GM12878 (cell line): ENCODE results near the gene IMMP2L. TPM values are rescaled to one million over a fixed set of nuclear protein-coding genes. Genes with fewer than 3 reads are reported as not detected.
A peak's percentile ranks its signal among the peaks of the same experiment; 100 is the strongest.
"Not testable (repeated sequence)": the region's sequence is repeated elsewhere in the genome, so short reads cannot be mapped to it uniquely, and the experiment has no call there.

ENCODE experiments used
- ATAC-seq: fragments of 200-7000 bp; cut with Tn5 transposase; 3 replicates; pipeline ENCODE4 v1.9.1; 2020; ENCODE audit warnings: mild to moderate bottlenecking, moderate library complexity
- BruUV-seq: library from RNA; stranded (reverse); fragments of 400-500 nt; replicated peaks from 2 replicates; lab custom pipeline; 2021; lab: Mats Ljungman, UMichigan
- CTCF ChIA-PET: fragments of 300-600 bp; sonication (Branson Sonifier 250); formaldehyde crosslinking; extraction: SDS; loops from one replicate; lab custom pipeline; 2021; ENCODE audit warnings: inconsistent platforms; lab: Yijun Ruan, JAX
- POLR2A ChIA-PET: fragments of 350-600 bp; formaldehyde crosslinking; extraction: SDS; loops from one replicate; lab custom pipeline; 2021; ENCODE audit warnings: inconsistent platforms; lab: Charles Lee
- RAD21 ChIA-PET: fragments of 300-600 bp; sonication (Branson Sonifier 250); formaldehyde crosslinking; loops from one replicate; lab custom pipeline; 2023; ENCODE audit warnings: antibody characterized with exemption; ENCODE audit not compliant: unreplicated experiment; lab: Charles Lee
- SMC1A ChIA-PET: fragments of 300-600 bp; sonication (Branson Sonifier 250); formaldehyde crosslinking; loops from one replicate; lab custom pipeline; 2023; ENCODE audit not compliant: unreplicated experiment, uncharacterized antibody; lab: Charles Lee
- DNase-seq: peaks from one replicate; pipeline ENCODE4 v3.0.0-alpha.2; 2011; ENCODE audit warnings: low read depth, low spot score
- FAIRE-seq: peaks from 3 replicates; lab custom pipeline; 2011; peaks lifted over from hg19 to GRCh38; lab: Jason Lieb, UNC
- H2AFZ ChIP-seq: 2 replicates; pipeline ENCODE4 v1.6.0; 2011; ENCODE audit warnings: low read depth, low read length, control low read depth; ENCODE audit not compliant: control insufficient read depth
- H3K27ac ChIP-seq: 2 replicates; pipeline ENCODE4 v1.5.1; 2011; ENCODE audit warnings: control low read depth; ENCODE audit not compliant: control insufficient read depth, insufficient read depth
- H3K27me3 ChIP-seq, 2 experiments: replicated peaks in 1 of 2; 2 replicates each; pipeline versions ENCODE4 v1.6.0 to v1.6.1; 2011; ENCODE audit warnings: low read length in 1 of 2; ENCODE audit not compliant: control insufficient read depth in 2 of 2, insufficient read depth in 2 of 2
- H3K36me3 ChIP-seq, 2 experiments: 2 replicates each; pipeline ENCODE4 v1.5.1; 2011; ENCODE audit warnings: low read length in 1 of 2; ENCODE audit not compliant: control insufficient read depth in 2 of 2, insufficient read depth in 2 of 2
- H3K4me1 ChIP-seq: 2 replicates; pipeline ENCODE4 v1.6.1; 2011; ENCODE audit warnings: mild to moderate bottlenecking, low read length, moderate library complexity, mixed read lengths; ENCODE audit not compliant: control insufficient read depth, insufficient read depth
- H3K4me2 ChIP-seq: 2 replicates; pipeline ENCODE4 v1.6.0; 2011; ENCODE audit warnings: control low read depth; ENCODE audit not compliant: control insufficient read depth, insufficient read depth
- H3K4me3 ChIP-seq: fragments of 200-600 bp; sonication (generic); 2 replicates; pipeline ENCODE4 v1.5.1; 2016
- H3K79me2 ChIP-seq: 2 replicates; pipeline ENCODE4 v1.6.0; 2011; ENCODE audit warnings: low read length; ENCODE audit not compliant: control insufficient read depth, insufficient read depth
- H3K9ac ChIP-seq: 2 replicates; pipeline ENCODE4 v1.8.0; 2011; ENCODE audit warnings: low read length, control low read depth, mixed read lengths; ENCODE audit not compliant: control insufficient read depth, insufficient read depth
- H3K9me3 ChIP-seq: replicated peaks from 3 replicates; pipeline ENCODE4 v1.5.1; 2011; ENCODE audit warnings: mild to moderate bottlenecking, low read length; ENCODE audit not compliant: control insufficient read depth, insufficient read depth
- H4K20me1 ChIP-seq: 2 replicates; pipeline ENCODE4 v1.6.0; 2011; ENCODE audit not compliant: control insufficient read depth, insufficient read depth
- CBFB ChIP-seq: IDR thresholded peaks from 2 replicates; pipeline ENCODE4 v1.6.1; 2016; ENCODE audit warnings: antibody characterized with exemption, low read depth
- FOS ChIP-seq: IDR thresholded peaks from 3 replicates; pipeline ENCODE4 v1.6.1; 2011; ENCODE audit warnings: borderline replicate concordance; ENCODE audit not compliant: insufficient read length; ENCODE audit errors: extremely low read depth
- NR2C2 ChIP-seq: IDR thresholded peaks from 2 replicates; pipeline ENCODE4 v1.6.1; 2011; ENCODE audit warnings: borderline replicate concordance, low read depth; ENCODE audit not compliant: control insufficient read depth, insufficient read length
- RELA ChIP-seq: fragments of 450-650 bp; IDR thresholded peaks from 2 replicates; pipeline ENCODE4 v1.8.0; 2014; ENCODE audit warnings: borderline replicate concordance; ENCODE audit not compliant: partially characterized antibody
- ZNF274 ChIP-seq: IDR thresholded peaks from one replicate; pipeline ENCODE4 v1.8.0; 2011; ENCODE audit not compliant: insufficient read length, insufficient read depth
- ZNF622 ChIP-seq: fragments of 450-650 bp; IDR thresholded peaks from 2 replicates; pipeline ENCODE4 v1.6.1; 2017; ENCODE audit warnings: mild to moderate bottlenecking, inconsistent platforms
- WGBS: methylation state at CpG from one replicate; pipeline ENCODE4 v1.1.6; 2016; ENCODE audit warnings: low lambda C conversion rate; ENCODE audit not compliant: insufficient replicate concordance, insufficient coverage; ENCODE audit errors: missing lambda C conversion rate; 5-methylcytosine and 5-hydroxymethylcytosine counted together
- in situ Hi-C: fragments of 300-500 bp; cut with MboI; formaldehyde crosslinking; loops from 9 replicates; pipeline ENCODE4 v1.14.3; 2018; ENCODE audit warnings: mixed read lengths
- intact Hi-C: fragments of 100-400 bp; cut with micrococcal nuclease; formaldehyde crosslinking; loops from one replicate; pipeline ENCODE4 v1.14.2; 2022; ENCODE audit not compliant: unreplicated experiment
- polyA plus RNA-seq, 11 experiments: library from polyadenylated mRNA; depleted of rRNA in 4 of 11; unstranded in 6 of 11; stranded (reverse) in 5 of 11; fragments of >200 nt; fragmentation: Nextera tagmentation in 4 of 11; fragmentation: Illumina TruSeq in 1 of 11; extraction: Ambion mirVana in 4 of 11; extraction: Trizol in 1 of 11; gene quantifications; 1 replicate in 1 of 11; 2 replicates in 10 of 11; pipeline versions ENCODE4 v1.2.1 to v1.2.3, GENCODE V29; 2011 to 2016; ENCODE audit warnings: inconsistent platforms in 2 of 11, missing spikeins in 2 of 11, low read depth in 1 of 11
- total RNA-seq, 4 experiments: library from RNA; depleted of rRNA in 3 of 4; stranded (reverse); fragments of >200 nt in 3 of 4; fragmentation: Illumina TruSeq in 1 of 4; extraction: Trizol in 1 of 4; gene quantifications; 2 replicates each; pipeline versions ENCODE4 v1.2.1 to v1.2.3, GENCODE V29; 2013 to 2021
- TF ChIP-seq, protein P1 (sequence below): IDR thresholded peaks from 2 replicates; pipeline ENCODE4 v1.6.1; 2012; ENCODE audit warnings: low read length, inconsistent platforms

Gene IMMP2L
- total and polyA plus RNA-seq, 10 of the 15 experiments (the other 5 are each of a cell fraction or from before 2014, with no cell fraction given) = 12.6 to 46.3 (median 19.6) TPM

DNA sequence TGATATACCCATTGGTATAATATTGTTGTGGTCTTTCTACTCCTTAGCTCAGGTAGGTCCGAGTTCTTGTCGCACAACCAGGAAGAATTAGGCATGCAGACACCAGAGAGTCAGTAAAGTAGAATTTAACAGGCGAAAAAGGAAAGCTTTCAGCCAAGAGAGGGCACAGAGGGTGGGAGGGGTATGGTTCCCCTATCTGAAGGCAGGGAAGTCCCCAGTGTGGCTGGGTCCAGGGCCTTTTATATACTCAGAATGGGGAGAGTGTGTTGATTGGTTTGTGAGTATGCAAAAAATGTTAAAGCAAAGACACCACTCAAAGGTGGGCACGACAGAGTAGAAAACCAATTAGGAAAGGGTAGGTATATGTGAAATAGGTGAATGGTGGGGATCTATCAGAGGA is 53.9 kb downstream of the IMMP2L start:
- CTCF ChIA-PET = interaction anchor here (0.7 to 2.6 kb wide), 7 partner anchors 9 to 988 kb away, joined by 3 to 18 read pairs (median 5); partner anchors contain the start of gene IMMP2L
- no peak overlapping the region for H3K27ac ChIP-seq
- no peak overlapping the region for H3K4me2 ChIP-seq
- no peaks in the 10 kb centered on the region for H3K4me1 ChIP-seq
- peak; percentile 18 for FAIRE-seq
- no peaks in the 10 kb centered on the region for H3K36me3 ChIP-seq
- H3K9me3 ChIP-seq = no peaks in the 10 kb centered on the region
- DNase-seq = no peak
- POLR2A ChIA-PET = no interaction called here
- H3K9ac ChIP-seq = no peak overlapping the region
- H2AFZ ChIP-seq = no peak overlapping the region
- WGBS = 88% methylated on average over 4 of the region's 4 CpGs
- peak; percentile 98 for ATAC-seq
- no peaks in the 10 kb centered on the region for H3K27me3 ChIP-seq
- in situ Hi-C loops = no loop called here
- H4K20me1 ChIP-seq = no peaks in the 10 kb centered on the region
- intact Hi-C loops = no loop called here
- TF ChIP-seq ZNF274 (no peak), ZNF622 (no peak), RELA (no peak), FOS (no peak), CBFB (no peak), NR2C2 (no peak)
- TF ChIP-seq, protein P1, sequence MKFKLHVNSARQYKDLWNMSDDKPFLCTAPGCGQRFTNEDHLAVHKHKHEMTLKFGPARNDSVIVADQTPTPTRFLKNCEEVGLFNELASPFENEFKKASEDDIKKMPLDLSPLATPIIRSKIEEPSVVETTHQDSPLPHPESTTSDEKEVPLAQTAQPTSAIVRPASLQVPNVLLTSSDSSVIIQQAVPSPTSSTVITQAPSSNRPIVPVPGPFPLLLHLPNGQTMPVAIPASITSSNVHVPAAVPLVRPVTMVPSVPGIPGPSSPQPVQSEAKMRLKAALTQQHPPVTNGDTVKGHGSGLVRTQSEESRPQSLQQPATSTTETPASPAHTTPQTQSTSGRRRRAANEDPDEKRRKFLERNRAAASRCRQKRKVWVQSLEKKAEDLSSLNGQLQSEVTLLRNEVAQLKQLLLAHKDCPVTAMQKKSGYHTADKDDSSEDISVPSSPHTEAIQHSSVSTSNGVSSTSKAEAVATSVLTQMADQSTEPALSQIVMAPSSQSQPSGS = no peak
- no peaks in the 10 kb centered on the region for H3K79me2 ChIP-seq
- RAD21 ChIA-PET = interaction anchor here (1.2 to 2.3 kb wide), 4 partner anchors 11 to 53 kb away, joined by 3 to 16 read pairs (median 3); partner anchors contain the start of gene IMMP2L
- no TSS peak for BruUV-seq
- SMC1A ChIA-PET = interaction anchor here (0.9 to 3.2 kb wide), 11 partner anchors 10 to 414 kb away, joined by 3 to 15 read pairs (median 6); no protein-coding TSS in a partner anchor
- no peak overlapping the region for H3K4me3 ChIP-seq

DNA sequence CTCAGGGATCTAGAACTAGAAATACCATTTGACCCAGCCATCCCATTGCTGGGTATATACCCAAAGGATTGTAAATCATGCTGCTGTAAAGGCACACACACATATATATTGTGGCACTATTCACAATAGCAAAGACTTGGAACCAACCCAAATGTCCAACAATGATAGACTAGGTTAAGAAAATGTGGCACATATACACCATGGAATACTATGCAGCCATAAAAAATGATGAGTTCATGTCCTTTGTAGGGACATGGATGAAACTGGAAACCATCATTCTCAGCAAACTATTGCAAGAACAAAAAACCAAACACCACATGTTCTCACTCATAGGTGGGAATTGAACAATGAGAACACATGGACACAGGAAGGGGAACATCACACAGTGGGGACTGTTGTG is 56.9 kb downstream of the IMMP2L start:
- CTCF ChIA-PET, H3K9ac ChIP-seq, H3K4me2 ChIP-seq, SMC1A ChIA-PET, H3K9me3 ChIP-seq, intact Hi-C loops, H3K36me3 ChIP-seq, ATAC-seq, H3K27me3 ChIP-seq, H3K79me2 ChIP-seq, H3K4me3 ChIP-seq, H3K4me1 ChIP-seq, H3K27ac ChIP-seq, POLR2A ChIA-PET, RAD21 ChIA-PET, in situ Hi-C loops, H4K20me1 ChIP-seq, FAIRE-seq, DNase-seq, BruUV-seq, H2AFZ ChIP-seq: not testable (repeated sequence)

DNA sequence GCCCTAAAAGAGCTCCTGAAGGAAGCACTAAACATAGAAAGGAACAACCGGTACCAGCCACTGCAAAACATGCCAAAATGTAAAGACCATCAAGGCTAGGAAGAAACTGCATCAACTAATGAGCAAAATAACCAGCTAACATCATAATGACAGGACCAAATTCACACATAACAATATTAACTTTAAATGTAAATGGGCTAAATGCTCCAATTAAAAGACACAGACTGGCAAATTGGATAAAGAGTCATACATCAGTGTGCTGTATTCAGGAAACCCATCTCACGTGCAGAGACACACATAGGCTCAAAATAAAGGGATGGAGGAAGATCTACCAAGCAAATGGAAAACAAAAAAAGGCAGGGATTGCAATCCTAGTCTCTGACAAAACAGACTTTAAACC is 60.5 kb downstream of the IMMP2L start:
- H3K4me2 ChIP-seq, DNase-seq, SMC1A ChIA-PET, in situ Hi-C loops, intact Hi-C loops, POLR2A ChIA-PET, H4K20me1 ChIP-seq, H2AFZ ChIP-seq, CTCF ChIA-PET, H3K4me1 ChIP-seq, BruUV-seq, H3K9me3 ChIP-seq, H3K4me3 ChIP-seq, H3K27me3 ChIP-seq, ATAC-seq, RAD21 ChIA-PET, FAIRE-seq, H3K9ac ChIP-seq, H3K27ac ChIP-seq, H3K79me2 ChIP-seq, H3K36me3 ChIP-seq: not testable (repeated sequence)
- 88% methylated on average over 2 of the region's 2 CpGs for WGBS
